ENCODE data around the gene GAK. TPM values are rescaled to one million over a fixed set of nuclear protein-coding genes. Genes with fewer than 3 reads are reported as not detected.

Gene GAK
- polyA plus RNA-seq, 1 donor from 2014 or later: 58.8 TPM

DNA sequence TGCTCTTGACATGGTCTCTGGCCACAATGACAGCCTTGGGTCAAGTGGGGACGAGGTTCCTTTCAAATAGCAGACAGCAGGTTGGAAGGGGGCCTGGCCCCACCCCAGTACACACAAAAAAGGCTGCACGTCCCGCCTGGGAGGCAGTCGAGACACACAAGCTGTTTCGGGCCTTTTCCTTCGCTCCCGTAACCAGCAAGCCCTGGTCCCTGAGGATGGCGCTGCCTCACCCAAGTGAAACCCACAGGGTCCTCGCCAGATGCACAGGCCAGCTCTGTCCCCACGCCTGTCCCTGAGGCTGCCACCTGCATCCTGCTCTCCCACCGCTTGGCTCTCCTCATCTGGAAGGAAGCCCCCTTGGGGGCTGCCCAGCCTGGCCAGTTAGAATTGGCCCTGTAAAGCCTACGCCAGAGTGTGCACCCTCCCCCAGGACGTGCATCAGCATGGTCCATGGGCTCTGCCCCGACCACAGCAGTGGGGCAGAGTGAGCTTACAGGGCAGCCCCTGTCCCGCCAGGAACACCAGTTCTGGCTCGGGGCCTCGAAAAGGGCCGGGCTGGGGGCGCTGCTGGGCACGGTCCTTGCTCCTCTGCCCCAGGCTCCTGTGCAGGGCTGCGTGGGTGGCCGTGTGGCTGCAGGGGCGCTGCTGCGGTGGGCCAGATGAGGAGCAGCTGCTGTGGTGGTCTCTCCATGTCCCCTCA is 108.2 kb downstream of the GAK start:
- Histone ChIP-seq H3K79me2 (replicated peaks; ENCODE audit: insufficient read depth, low read length) (no peaks in the 10 kb centered on the region), H3K9me3 (ENCODE audit: low read length) (no peaks in the 10 kb centered on the region), H3K4me2 (ENCODE audit: low read length) (no peak overlapping the region), H4K20me1 (ENCODE audit: insufficient read depth) (no peaks in the 10 kb centered on the region), H3F3A (ENCODE audit: insufficient read depth, low read length, poor library complexity, severe bottlenecking) (no peaks in the 10 kb centered on the region), H3K9me2 (ENCODE audit: insufficient read depth, low read length) (no peaks in the 10 kb centered on the region), H2AFZ (ENCODE audit: low read depth, low read length) (no peak overlapping the region), H3K4me3 (ENCODE audit: low read length) (peak overlapping the region; percentile 76), H3K9ac (ENCODE audit: low read length) (peak overlapping the region; percentile 70), H3K27ac (ENCODE audit: low read length) (no peak overlapping the region), H3K27me3 (ENCODE audit: insufficient read depth, low read depth, low read length) (peaks cover 27% of the 10 kb centered on the region), H3K36me3 (ENCODE audit: insufficient read depth, low read length) (no peaks in the 10 kb centered on the region)
- TF ChIP-seq MXI1 (conservative IDR thresholded peaks at IDR 0.05; ENCODE audit: poor library complexity, severe bottlenecking): no peak
- TF ChIP-seq TAF1 (IDR thresholded peaks at IDR 0.05; ENCODE audit: low read depth): no peak
- TF ChIP-seq RAD21 (conservative IDR thresholded peaks at IDR 0.05): no peak
- no peak for TF ChIP-seq SMC3 (conservative IDR thresholded peaks at IDR 0.05; ENCODE audit: poor library complexity)
- TF ChIP-seq, protein P1, sequence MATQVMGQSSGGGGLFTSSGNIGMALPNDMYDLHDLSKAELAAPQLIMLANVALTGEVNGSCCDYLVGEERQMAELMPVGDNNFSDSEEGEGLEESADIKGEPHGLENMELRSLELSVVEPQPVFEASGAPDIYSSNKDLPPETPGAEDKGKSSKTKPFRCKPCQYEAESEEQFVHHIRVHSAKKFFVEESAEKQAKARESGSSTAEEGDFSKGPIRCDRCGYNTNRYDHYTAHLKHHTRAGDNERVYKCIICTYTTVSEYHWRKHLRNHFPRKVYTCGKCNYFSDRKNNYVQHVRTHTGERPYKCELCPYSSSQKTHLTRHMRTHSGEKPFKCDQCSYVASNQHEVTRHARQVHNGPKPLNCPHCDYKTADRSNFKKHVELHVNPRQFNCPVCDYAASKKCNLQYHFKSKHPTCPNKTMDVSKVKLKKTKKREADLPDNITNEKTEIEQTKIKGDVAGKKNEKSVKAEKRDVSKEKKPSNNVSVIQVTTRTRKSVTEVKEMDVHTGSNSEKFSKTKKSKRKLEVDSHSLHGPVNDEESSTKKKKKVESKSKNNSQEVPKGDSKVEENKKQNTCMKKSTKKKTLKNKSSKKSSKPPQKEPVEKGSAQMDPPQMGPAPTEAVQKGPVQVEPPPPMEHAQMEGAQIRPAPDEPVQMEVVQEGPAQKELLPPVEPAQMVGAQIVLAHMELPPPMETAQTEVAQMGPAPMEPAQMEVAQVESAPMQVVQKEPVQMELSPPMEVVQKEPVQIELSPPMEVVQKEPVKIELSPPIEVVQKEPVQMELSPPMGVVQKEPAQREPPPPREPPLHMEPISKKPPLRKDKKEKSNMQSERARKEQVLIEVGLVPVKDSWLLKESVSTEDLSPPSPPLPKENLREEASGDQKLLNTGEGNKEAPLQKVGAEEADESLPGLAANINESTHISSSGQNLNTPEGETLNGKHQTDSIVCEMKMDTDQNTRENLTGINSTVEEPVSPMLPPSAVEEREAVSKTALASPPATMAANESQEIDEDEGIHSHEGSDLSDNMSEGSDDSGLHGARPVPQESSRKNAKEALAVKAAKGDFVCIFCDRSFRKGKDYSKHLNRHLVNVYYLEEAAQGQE (IDR thresholded peaks at IDR 0.05; ENCODE audit: borderline replicate concordance): no peak
- no peak for TF ChIP-seq POLR2AphosphoS5 (IDR thresholded peaks at IDR 0.05)
- TF ChIP-seq EP300 (conservative IDR thresholded peaks at IDR 0.05; ENCODE audit: poor library complexity, severe bottlenecking): no peak
- TF ChIP-seq, protein P2, sequence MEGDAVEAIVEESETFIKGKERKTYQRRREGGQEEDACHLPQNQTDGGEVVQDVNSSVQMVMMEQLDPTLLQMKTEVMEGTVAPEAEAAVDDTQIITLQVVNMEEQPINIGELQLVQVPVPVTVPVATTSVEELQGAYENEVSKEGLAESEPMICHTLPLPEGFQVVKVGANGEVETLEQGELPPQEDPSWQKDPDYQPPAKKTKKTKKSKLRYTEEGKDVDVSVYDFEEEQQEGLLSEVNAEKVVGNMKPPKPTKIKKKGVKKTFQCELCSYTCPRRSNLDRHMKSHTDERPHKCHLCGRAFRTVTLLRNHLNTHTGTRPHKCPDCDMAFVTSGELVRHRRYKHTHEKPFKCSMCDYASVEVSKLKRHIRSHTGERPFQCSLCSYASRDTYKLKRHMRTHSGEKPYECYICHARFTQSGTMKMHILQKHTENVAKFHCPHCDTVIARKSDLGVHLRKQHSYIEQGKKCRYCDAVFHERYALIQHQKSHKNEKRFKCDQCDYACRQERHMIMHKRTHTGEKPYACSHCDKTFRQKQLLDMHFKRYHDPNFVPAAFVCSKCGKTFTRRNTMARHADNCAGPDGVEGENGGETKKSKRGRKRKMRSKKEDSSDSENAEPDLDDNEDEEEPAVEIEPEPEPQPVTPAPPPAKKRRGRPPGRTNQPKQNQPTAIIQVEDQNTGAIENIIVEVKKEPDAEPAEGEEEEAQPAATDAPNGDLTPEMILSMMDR (IDR thresholded peaks at IDR 0.05; ENCODE audit: poor library complexity, severe bottlenecking): no peak
- no peak for TF ChIP-seq EZH2 (IDR thresholded peaks at IDR 0.05; ENCODE audit: borderline replicate concordance, insufficient read depth, low read length, poor library complexity, severe bottlenecking)

DNA sequence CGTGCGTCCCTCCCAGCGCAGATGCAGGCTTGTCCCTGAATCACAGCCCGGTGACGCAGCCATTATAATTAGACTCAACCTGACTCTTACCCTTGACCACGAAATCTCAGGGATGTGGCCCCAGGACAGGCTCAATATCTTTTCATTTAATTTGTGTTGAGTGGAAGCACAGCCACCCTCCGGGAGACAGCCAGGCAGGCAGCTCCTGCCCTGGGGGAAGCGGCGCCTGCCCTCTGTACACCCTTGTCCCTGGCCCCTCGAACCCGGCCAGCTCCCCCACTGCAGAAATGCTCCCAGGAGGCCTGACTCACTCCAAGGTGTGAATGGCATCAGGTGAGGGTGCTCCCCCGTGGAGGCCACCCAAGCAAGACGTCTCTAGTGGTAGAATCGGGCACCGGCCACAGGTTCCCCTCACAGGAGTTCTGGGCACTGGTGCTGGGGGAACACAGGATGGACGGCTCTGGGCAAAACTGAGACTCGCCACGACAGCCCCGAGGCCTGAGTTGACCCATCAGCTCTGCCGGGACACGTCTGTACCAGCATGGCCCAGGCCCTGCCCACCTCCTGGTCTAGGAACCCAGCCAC is 108.8 kb downstream of the GAK start:
- no peaks in the 10 kb centered on the region for H3K79me2 ChIP-seq (replicated peaks; ENCODE audit: insufficient read depth, low read length)
- H4K20me1 ChIP-seq (ENCODE audit: insufficient read depth): no peaks in the 10 kb centered on the region
- no peak for TF ChIP-seq MXI1 (conservative IDR thresholded peaks at IDR 0.05; ENCODE audit: poor library complexity, severe bottlenecking)
- H3K36me3 ChIP-seq (ENCODE audit: insufficient read depth, low read length): no peaks in the 10 kb centered on the region
- peak overlapping the region; percentile 28 for H3K4me3 ChIP-seq (ENCODE audit: low read length)
- no peak overlapping the region for H3K4me2 ChIP-seq (ENCODE audit: low read length)
- no peaks in the 10 kb centered on the region for H3F3A ChIP-seq (ENCODE audit: insufficient read depth, low read length, poor library complexity, severe bottlenecking)
- peaks cover 27% of the 10 kb centered on the region for H3K27me3 ChIP-seq (ENCODE audit: insufficient read depth, low read depth, low read length)
- H2AFZ ChIP-seq (ENCODE audit: low read depth, low read length): no peak overlapping the region
- H3K9ac ChIP-seq (ENCODE audit: low read length): no peak overlapping the region
- H3K9me3 ChIP-seq (ENCODE audit: low read length): no peaks in the 10 kb centered on the region
- no peak overlapping the region for H3K27ac ChIP-seq (ENCODE audit: low read length)
- no peaks in the 10 kb centered on the region for H3K9me2 ChIP-seq (ENCODE audit: insufficient read depth, low read length)
